Measurements from ENCODE around the gene DMPK.
"Not testable (repeated sequence)": the region's sequence is repeated elsewhere in the genome, so short reads cannot be mapped to it uniquely, and the experiment has no call there.

DMPK gene

DNA sequence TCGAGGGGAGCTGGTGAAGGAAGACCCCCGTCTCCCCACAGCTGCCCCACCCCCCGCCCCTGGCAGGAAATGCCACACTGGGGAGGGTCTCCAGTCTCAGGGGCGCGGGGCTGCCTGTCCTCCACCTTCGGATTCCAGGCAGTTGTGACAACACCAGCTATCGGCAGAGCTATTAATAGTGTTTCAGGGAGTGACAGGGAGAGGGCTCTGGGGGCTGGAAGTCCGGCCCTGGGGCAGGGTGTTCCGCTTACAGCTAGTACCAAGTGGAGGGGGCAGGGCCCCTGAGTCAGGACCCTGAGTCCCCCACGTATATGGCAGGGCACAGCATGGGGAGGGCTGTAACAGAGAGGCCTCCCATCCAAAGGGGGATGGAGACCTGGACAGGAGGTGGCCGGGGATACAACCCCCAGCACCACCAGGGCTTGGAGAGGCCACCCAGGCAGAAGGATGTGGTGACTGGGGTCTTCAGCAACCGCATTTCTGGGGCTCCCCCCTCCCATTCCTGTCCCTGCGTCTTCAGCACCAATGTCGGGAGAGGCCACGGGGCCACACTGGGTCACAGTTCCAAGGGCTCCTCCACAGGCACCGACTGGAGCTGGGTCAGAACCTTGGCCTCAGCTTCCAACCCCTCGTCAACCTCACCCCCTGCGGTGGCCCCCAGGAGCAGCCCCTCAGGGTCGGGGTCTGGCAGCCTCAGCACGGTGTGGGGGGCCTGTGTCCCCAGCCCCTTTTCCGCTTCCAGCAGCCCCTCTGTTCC lies 17.2 kb downstream of the DMPK start:
- Mint-ChIP-seq H3K9me3 (no peaks in the 10 kb centered on the region), H3K27me3 (peaks cover 13% of the 10 kb centered on the region), H3K4me3 (peak overlapping the region; percentile 8), H3K36me3 (no peaks in the 10 kb centered on the region), H3K4me1 (peaks cover 7% of the 10 kb centered on the region), H3K27ac (no peak overlapping the region)
- DNase-seq (ENCODE audit: low spot score in 2 of 2): no peak
- no peak for ATAC-seq (ENCODE audit: low read depth)

DNA sequence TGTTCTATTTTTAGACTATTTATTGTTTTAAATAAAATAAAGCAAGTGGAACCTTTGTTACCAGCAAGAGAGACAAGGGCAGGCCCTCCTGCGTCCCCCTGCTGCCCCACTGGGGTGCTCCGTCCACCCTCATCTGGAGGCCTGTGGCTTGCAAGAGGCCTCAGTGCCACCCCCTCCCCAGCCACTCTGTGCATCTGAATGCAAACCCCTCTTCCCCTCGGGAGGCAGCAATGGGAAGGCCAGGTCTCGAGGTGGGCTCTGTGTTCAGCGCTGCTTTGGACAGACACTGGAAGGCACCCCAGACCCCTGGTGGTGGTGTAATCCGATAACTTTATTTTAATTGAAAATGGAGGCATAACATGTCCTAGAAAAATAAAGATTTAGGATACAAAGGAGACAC lies 17.8 kb downstream of the DMPK start:
- H3K27me3 Mint-ChIP-seq: peaks cover 13% of the 10 kb centered on the region
- no peaks in the 10 kb centered on the region for H3K36me3 Mint-ChIP-seq
- peaks cover 7% of the 10 kb centered on the region for H3K4me1 Mint-ChIP-seq
- no peak overlapping the region for H3K4me3 Mint-ChIP-seq
- no peak overlapping the region for H3K27ac Mint-ChIP-seq
- no peak for ATAC-seq (ENCODE audit: low read depth)
- DNase-seq (ENCODE audit: low spot score in 2 of 2): no peak
- no peaks in the 10 kb centered on the region for H3K9me3 Mint-ChIP-seq

DNA sequence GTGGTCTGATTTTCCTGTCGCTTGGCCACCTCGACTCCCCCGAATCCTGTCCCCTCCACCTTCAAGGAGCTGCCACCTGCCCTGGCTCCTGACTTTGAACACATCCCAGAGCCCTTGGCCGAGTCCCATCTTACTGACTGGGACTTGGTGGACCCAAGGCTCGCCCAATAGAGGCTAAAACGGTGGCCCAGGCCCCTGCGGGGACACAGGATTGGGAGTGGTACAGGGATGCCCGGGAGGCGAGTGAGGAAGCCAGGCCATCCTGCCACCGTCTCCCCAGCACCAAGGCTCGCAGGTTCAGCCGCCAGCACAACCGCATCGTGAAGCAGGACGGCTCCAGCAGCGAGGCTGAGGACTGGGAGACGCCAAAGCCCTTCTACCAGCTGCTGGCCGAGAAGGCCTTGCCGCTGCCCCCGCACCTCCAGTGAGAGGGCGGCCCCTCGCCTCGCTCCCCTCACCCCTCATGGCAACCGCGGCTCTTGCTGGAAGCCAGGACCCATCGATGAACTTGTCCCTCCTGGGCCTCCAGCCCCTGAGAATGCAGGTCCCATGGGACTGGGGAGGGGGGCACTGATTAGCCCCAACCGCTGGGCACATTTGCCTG lies 18.5 kb downstream of the DMPK start:
- Mint-ChIP-seq H3K9me3 (no peaks in the 10 kb centered on the region), H3K4me1 (peaks cover 5% of the 10 kb centered on the region), H3K36me3 (no peaks in the 10 kb centered on the region), H3K27me3 (peaks cover 13% of the 10 kb centered on the region), H3K4me3 (no peak overlapping the region), H3K27ac (no peak overlapping the region)
- ATAC-seq (ENCODE audit: low read depth) (no peak), DNase-seq (ENCODE audit: low spot score in 2 of 2) (no peak)

DNA sequence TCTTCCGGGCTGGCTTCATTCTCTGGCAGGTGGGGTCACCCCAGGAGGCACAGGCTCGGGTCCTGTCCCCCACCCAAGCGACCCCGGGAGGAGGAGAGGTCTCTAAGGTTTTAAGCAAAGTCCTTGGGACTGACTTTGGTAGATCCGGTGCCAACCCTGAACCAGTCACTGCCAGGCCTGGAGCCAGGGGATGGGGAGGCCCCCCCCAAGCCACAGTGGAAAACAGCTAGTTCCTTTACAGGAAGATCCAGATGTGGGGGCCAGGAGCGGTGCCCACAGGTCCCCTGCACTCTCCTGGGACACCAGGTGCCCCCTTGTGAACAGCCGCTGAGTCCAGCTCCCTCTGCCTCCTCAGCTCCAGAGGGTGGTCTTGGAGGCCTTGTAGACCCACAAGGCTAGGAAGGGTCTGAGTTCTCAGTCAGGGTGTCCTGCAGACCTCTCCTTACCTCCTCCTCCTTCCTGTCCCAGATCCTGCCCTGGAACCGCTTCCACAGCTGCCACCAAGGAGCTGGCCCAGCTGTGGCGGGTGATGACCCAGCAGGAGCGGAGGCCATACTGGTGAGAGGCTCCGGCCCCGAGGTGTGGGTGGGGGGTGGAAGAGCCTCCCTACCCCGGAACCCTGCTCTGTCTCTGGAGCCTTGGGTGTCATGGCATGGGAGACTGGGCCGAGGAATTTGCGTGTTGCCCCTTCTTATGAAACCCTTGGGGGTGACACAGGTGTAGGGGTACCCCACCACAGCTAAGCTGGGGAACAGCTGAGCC lies 19.2 kb downstream of the DMPK start:
- DNase-seq (ENCODE audit: low spot score in 2 of 2) (no peak), ATAC-seq (ENCODE audit: low read depth) (no peak)
- no peak overlapping the region for H3K27ac Mint-ChIP-seq
- peaks cover 3% of the 10 kb centered on the region for H3K4me1 Mint-ChIP-seq
- no peak overlapping the region for H3K4me3 Mint-ChIP-seq
- no peaks in the 10 kb centered on the region for H3K9me3 Mint-ChIP-seq
- peaks cover 13% of the 10 kb centered on the region for H3K27me3 Mint-ChIP-seq
- H3K36me3 Mint-ChIP-seq: no peaks in the 10 kb centered on the region

DNA sequence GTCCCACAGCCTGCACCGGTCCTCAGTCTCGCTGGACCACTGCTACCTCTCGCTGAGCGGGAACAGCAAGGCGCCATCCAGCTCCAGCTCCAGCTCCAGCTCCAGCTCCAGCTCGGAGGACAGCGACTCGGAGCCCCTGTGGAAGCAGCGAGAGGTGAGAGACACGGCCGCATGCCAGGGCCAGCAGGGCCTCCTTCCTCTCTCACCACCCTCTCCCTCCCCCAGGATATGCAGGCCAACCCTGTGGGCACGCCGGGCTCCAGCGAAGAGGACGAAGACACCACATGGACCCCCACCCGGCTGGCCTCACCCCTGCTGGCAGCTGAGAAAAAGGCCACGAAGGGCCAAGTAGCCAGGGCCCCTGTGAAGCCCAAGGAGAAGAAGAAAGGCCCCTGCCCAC lies 20.6 kb downstream of the DMPK start:
- H3K9me3 Mint-ChIP-seq: no peaks in the 10 kb centered on the region
- no peak overlapping the region for H3K4me3 Mint-ChIP-seq
- H3K36me3 Mint-ChIP-seq: no peaks in the 10 kb centered on the region
- peaks cover 11% of the 10 kb centered on the region for H3K27me3 Mint-ChIP-seq
- ATAC-seq (ENCODE audit: low read depth): no peak
- no peaks in the 10 kb centered on the region for H3K4me1 Mint-ChIP-seq
- H3K27ac Mint-ChIP-seq: no peak overlapping the region
- no peak for DNase-seq (ENCODE audit: low spot score in 2 of 2)

DNA sequence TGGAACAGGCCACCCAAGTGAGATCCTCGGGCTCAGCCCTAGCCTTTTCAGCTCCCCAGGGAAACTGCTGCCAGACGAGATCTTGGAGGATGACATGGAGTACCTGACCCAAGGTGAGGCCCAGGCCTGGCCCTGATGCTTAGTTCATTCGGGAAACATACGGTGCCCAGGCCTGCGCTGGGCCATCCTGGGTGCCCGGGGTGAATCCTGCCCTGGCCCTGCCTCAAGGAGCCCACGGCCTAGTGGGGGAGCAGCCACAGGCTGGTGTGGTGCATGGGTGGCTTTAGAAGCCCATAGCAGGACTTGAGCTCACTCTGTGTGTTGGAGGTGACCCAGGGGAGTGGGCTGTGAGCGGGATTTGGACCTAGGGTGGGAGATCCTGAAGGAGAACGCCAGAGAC lies 23.4 kb downstream of the DMPK start:
- Mint-ChIP-seq H3K36me3 (no peaks in the 10 kb centered on the region), H3K4me3 (no peak overlapping the region), H3K27ac (no peak overlapping the region), H3K9me3 (no peaks in the 10 kb centered on the region), H3K4me1 (no peaks in the 10 kb centered on the region), H3K27me3 (peaks cover 1% of the 10 kb centered on the region)
- DNase-seq (ENCODE audit: low spot score in 2 of 2): no peak
- ATAC-seq (ENCODE audit: low read depth): no peak

DNA sequence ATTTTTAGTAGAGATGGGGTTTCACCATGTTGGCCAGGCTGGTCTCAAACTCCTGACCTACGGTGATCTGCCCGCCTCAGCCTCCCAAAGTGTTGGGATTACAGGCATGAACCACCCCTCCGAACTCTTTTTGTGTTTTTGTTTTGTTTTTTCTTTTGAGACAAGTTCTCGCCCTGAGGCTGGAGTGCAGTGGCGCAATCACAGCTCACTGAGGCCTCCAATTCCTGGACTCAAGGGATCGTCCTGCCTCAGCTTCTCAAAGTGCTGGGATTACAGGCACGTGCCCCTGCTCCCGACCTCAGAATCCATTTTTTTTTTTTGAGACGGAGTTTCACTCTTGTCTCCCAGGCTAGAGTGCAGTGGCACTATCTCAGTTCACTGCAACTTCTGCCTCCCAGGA lies 24.6 kb downstream of the DMPK start:
- peaks cover 4% of the 10 kb centered on the region for H3K27me3 Mint-ChIP-seq
- ATAC-seq (ENCODE audit: low read depth): no peak
- no peaks in the 10 kb centered on the region for H3K36me3 Mint-ChIP-seq
- no peak for DNase-seq (ENCODE audit: low spot score in 2 of 2)
- H3K4me3 Mint-ChIP-seq: no peak overlapping the region
- no peaks in the 10 kb centered on the region for H3K4me1 Mint-ChIP-seq
- no peaks in the 10 kb centered on the region for H3K9me3 Mint-ChIP-seq
- no peak overlapping the region for H3K27ac Mint-ChIP-seq

DNA sequence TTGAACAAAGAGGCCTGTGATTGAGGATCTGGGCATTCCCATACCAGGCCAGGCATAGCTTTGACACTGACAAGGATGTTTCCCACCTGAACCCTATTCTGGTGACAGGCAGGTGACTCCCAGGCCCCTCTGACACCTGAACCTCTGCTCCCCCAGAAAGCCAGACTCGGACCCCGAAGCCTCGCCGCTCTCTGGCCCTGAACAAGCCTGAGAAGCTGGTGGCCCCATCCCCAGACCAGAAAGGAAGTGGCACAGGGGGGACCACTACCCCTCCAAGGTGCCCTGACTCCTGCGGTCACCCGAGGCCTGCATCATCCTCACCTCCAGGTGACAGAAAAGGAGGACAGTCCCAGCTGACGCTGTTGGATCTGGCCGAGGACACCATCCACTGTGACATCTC lies 28.0 kb downstream of the DMPK start:
- H3K4me1 Mint-ChIP-seq: no peaks in the 10 kb centered on the region
- H3K4me3 Mint-ChIP-seq: no peak overlapping the region
- no peak overlapping the region for H3K27ac Mint-ChIP-seq
- ATAC-seq (ENCODE audit: low read depth): no peak
- H3K9me3 Mint-ChIP-seq: no peaks in the 10 kb centered on the region
- H3K27me3 Mint-ChIP-seq: peaks cover 5% of the 10 kb centered on the region
- no peaks in the 10 kb centered on the region for H3K36me3 Mint-ChIP-seq
- no peak for DNase-seq (ENCODE audit: low spot score in 2 of 2)

DNA sequence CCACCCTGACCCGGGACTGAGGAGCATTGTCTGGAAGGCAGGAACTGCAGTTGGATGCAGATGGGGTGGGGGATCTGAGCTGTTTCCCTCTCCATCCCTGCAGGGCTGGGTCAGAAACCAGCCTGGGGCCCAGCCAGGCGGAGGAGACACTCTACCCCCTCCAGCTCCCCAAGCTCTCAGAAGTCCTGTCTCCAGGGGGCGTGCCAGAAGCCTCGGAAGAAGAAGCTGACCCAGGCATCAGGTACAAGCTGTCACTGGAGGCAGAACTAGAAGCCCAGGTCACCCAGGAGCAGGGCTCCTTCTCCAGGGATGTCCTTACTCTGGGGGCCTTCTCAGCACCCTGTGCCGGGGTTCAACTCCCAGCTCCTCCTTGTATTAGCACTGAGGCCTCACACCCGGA lies 28.7 kb downstream of the DMPK start:
- no peak overlapping the region for H3K4me3 Mint-ChIP-seq
- H3K27ac Mint-ChIP-seq: no peak overlapping the region
- DNase-seq (ENCODE audit: low spot score in 2 of 2) (no peak), ATAC-seq (ENCODE audit: low read depth) (no peak)
- H3K27me3 Mint-ChIP-seq: peaks cover 5% of the 10 kb centered on the region
- H3K9me3 Mint-ChIP-seq: no peaks in the 10 kb centered on the region
- no peaks in the 10 kb centered on the region for H3K4me1 Mint-ChIP-seq
- no peaks in the 10 kb centered on the region for H3K36me3 Mint-ChIP-seq

DNA sequence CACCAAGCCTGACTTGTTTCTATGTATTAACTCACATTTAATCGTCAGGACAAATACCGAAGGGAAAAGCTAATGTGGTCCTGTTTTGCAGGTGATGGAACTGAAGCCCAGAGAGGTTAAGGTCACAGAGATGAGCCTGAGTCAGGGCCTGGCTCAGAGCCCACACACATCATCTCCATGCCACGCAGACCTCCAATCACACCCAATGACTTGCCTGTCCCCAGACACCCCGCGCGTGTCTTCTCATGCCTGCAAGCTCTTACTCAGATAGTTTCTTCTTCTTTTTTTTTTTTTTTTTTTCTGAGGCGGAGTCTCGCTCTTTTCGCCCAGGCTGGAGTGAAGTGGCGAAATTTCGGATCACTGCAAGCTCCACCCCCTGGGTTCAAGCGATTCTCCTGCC lies 29.7 kb downstream of the DMPK start:
- H3K27ac Mint-ChIP-seq: no peak overlapping the region
- DNase-seq (ENCODE audit: low spot score in 2 of 2) (no peak), ATAC-seq (ENCODE audit: low read depth) (no peak)
- peaks cover under 1% of the 10 kb centered on the region for H3K36me3 Mint-ChIP-seq
- H3K4me1 Mint-ChIP-seq: no peaks in the 10 kb centered on the region
- no peaks in the 10 kb centered on the region for H3K9me3 Mint-ChIP-seq
- H3K4me3 Mint-ChIP-seq: no peak overlapping the region
- peaks cover 6% of the 10 kb centered on the region for H3K27me3 Mint-ChIP-seq

DNA sequence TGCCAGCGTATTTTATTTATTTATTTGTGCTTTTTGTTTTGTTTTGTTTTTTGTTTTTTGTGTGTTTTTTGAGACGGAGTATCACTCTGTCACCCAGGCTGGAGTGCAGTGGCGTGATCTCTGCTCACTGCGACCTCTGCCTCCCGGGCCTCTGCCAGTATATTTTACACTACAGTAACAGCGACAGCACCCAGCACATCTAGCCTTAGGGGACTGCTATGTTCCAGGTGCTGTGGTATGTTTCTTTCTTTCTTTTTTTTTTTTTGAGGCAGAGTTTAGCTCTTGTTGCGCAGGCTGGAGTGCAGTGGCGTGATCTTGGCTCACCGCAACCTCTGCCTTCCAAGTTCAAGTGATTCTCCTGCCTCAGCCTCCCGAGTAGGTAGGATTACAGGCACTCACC lies 30.8 kb downstream of the DMPK start:
- not testable (repeated sequence) for H3K4me1 Mint-ChIP-seq; H3K36me3 Mint-ChIP-seq; H3K27ac Mint-ChIP-seq; H3K9me3 Mint-ChIP-seq; ATAC-seq (ENCODE audit: low read depth); DNase-seq (ENCODE audit: low spot score in 2 of 2); H3K4me3 Mint-ChIP-seq
- H3K27me3 Mint-ChIP-seq: peaks cover 12% of the 10 kb centered on the region

DNA sequence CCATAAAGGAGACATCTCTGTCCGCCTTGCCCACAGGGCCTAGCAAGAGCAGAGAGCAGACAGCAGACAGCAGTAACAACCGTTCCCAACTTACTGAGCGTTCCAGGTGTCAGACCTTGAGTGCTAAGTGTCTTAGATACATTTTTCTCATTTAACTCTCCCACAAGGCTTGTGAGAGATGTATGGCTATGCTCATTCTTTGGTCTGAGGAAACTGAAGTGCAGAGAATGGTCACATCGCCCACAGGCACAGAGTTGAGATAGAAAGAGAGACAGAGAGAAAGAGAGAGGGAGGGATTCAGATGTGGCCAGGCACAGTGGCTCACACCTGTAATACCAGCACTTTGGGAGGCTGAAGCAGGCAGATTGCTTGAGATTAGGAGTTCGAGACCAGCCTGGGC lies 34.8 kb downstream of the DMPK start:
- H3K4me3 Mint-ChIP-seq: no peak overlapping the region
- ATAC-seq (ENCODE audit: low read depth) (no peak), DNase-seq (ENCODE audit: low spot score in 2 of 2) (no peak)
- peaks cover 16% of the 10 kb centered on the region for H3K27me3 Mint-ChIP-seq
- no peak overlapping the region for H3K27ac Mint-ChIP-seq
- H3K4me1 Mint-ChIP-seq: no peaks in the 10 kb centered on the region
- H3K36me3 Mint-ChIP-seq: peaks cover 2% of the 10 kb centered on the region
- H3K9me3 Mint-ChIP-seq: no peaks in the 10 kb centered on the region

DNA sequence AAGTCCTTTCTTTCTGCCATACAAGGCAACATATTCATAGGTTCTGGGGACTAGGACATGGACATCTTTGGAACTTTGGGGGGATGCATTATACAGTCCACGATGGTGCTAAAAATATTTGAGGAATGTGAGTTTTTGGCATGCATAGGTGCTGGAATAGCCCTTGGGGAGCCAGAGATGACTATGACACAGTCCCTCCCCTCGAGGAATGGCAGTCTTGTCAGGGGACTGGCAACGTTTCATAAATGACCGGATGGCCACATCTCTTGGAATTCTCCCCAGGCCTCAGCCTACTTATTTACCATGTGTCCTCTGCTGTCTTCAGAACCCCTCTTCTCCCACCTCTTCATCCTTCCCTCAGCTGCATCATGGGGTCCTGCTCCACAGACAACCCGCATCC lies 35.4 kb downstream of the DMPK start:
- Mint-ChIP-seq H3K36me3 (peaks cover 2% of the 10 kb centered on the region), H3K9me3 (no peaks in the 10 kb centered on the region), H3K4me3 (no peak overlapping the region), H3K27ac (no peak overlapping the region), H3K4me1 (no peaks in the 10 kb centered on the region), H3K27me3 (peaks cover 16% of the 10 kb centered on the region)
- no peak for DNase-seq (ENCODE audit: low spot score in 2 of 2)
- no peak for ATAC-seq (ENCODE audit: low read depth)

DNA sequence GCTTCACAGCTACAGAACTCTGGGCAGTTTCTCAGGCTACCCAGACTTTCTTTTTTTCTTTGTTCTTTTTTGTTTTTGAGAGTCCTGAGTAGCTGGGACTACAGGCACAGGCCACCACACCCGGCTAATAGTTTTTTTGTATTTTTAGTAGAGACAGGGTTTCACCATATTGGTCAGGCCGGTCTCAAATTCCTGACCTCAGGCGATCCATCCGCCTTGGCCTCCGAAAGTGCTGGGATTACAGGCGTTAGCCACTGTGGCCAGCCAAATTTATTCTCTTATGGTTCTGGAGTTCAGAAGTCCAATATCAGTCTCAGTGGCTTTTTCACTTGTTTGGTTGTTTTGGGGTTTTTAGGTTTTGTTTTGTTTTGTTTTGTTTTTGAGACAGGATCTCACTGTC lies 36.7 kb downstream of the DMPK start:
- Mint-ChIP-seq H3K9me3 (no peaks in the 10 kb centered on the region), H3K27me3 (peaks cover 13% of the 10 kb centered on the region), H3K4me3 (no peak overlapping the region), H3K27ac (no peak overlapping the region), H3K4me1 (no peaks in the 10 kb centered on the region), H3K36me3 (peaks cover 2% of the 10 kb centered on the region)
- ATAC-seq (ENCODE audit: low read depth): no peak
- DNase-seq (ENCODE audit: low spot score in 2 of 2): no peak
